Activated T-cell treated with anti-CD3 and anti-CD28 coated beads, Interleukin-2, amount 50 U/mL, for 72 hours (primary cell): ENCODE results near the gene GNRH2. TPM values are rescaled to one million over a fixed set of nuclear protein-coding genes. Genes with fewer than 3 reads are reported as not detected.

Experiments used
- ATAC-seq, 2 donors: fragments of 150-1000 bp; cut with Tn5 transposase; replicated peaks in 1 of 2; 2 replicates each; pipeline ENCODE4 v1.10.0; 2021; ENCODE audit warnings: moderate library complexity in 2 of 2, mild to moderate bottlenecking in 1 of 2
- DNase-seq, 2 donors: peaks; one replicate each; pipeline ENCODE4 v3.0.0; 2021 to 2022; ENCODE audit warnings: mixed read lengths in 1 of 2
- H3K27ac Mint-ChIP-seq: one replicate; pipeline ENCODE4 v1.8.0; 2022; ENCODE audit warnings: mild to moderate bottlenecking, moderate library complexity, mixed read lengths
- H3K27me3 Mint-ChIP-seq: one replicate; pipeline ENCODE4 v1.8.0; 2022; ENCODE audit warnings: low read depth, mixed read lengths
- H3K36me3 Mint-ChIP-seq, 2 donors: one replicate each; pipeline ENCODE4 v1.8.0; 2022; ENCODE audit warnings: mixed read lengths in 2 of 2, mild to moderate bottlenecking in 1 of 2; ENCODE audit not compliant: insufficient read depth in 2 of 2
- H3K4me1 Mint-ChIP-seq: one replicate; pipeline ENCODE4 v1.8.0; 2022; ENCODE audit warnings: low read depth, mixed read lengths
- H3K4me3 Mint-ChIP-seq, 2 donors: one replicate each; pipeline ENCODE4 v1.8.0; 2022; ENCODE audit warnings: mild to moderate bottlenecking in 2 of 2, mixed read lengths in 2 of 2, moderate library complexity in 2 of 2
- H3K9me3 Mint-ChIP-seq, 2 donors: one replicate each; pipeline ENCODE4 v1.8.0; 2022; ENCODE audit warnings: mixed read lengths in 2 of 2
- total RNA-seq, 2 donors: library from RNA; stranded (reverse); gene quantifications; one replicate each; pipeline ENCODE4 v1.2.3, GENCODE V29; 2022

The GNRH2 gene
- total RNA-seq, 2 donors from 2014 or later = 5.5 to 87.1 TPM

DNA sequence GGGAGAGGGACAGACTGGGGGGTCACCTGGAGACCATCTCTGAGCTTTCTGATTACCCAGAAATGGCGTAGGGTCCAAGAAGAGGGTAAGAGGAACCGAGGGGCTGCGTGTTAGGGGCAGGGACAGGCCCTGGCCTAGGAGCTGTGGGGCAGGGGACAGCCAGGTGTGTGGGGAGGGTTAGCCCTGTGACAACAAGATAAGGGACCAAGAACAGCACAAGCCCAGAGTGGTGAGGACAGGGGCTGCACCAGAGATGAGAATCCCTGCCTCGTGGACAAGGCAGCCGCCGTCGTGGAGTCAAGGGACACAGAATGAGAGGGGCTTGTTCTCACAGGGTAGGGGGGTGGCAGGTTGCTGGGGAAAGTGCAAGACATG is 41.6 kb downstream of the GNRH2 start:
- DNase-seq (no peak), ATAC-seq (no peak)
- H3K27ac Mint-ChIP-seq = no peak overlapping the region
- no peaks in the 10 kb centered on the region for H3K36me3 Mint-ChIP-seq
- peaks cover 38% of the 10 kb centered on the region for H3K27me3 Mint-ChIP-seq
- peaks cover 11% of the 10 kb centered on the region for H3K4me1 Mint-ChIP-seq
- H3K4me3 Mint-ChIP-seq = no peak overlapping the region
- no peaks in the 10 kb centered on the region for H3K9me3 Mint-ChIP-seq

DNA sequence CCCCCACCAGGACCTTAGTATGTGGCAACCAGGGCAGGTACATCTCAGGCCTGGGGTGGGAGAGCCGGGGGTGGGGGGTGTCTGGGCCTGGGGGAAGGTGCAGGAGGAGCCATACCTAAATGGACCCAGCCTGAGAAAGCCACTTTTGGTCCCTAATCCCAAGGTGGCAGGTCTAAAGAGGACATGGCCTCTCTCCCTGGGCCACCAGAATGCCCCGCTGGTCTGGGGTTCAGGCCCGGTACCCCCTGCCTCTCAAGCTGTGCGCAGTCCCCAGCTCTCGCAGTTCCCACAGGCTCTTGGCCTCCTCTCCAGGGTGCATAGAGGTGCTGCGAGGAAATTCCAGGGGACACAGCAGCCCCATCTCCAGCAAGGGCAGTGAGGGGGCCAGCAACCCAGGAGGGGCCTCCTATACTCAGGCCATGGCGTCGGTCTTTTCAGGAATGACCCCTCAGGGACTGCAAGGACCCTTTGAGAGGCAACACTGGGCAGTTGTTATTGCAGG is 42.2 kb downstream of the GNRH2 start:
- Mint-ChIP-seq H3K27me3 (peaks cover 31% of the 10 kb centered on the region), H3K9me3 (no peaks in the 10 kb centered on the region), H3K4me1 (peaks cover 18% of the 10 kb centered on the region), H3K36me3 (no peaks in the 10 kb centered on the region), H3K27ac (no peak overlapping the region), H3K4me3 (no peak overlapping the region)
- ATAC-seq (no peak), DNase-seq (no peak)

DNA sequence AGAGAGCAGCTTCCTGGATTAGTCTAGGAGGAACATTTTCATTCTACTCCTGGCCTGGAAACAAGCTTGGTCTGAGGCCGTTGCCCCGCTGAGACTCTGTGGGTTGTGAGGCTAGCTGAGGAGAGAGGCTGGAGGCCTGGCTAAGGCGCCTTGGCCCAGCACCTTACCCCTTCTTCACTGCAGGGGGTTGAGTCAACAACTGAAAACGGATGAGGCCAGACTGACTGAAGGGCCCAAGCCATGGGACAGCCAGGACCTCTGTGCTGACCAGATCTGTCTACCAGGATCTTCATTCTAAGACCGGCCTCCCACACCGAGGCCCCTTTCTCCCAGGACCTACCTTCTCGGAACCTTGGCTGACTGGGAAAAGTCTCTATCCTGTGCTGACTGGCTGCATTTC is 44.6 kb downstream of the GNRH2 start:
- no peaks in the 10 kb centered on the region for H3K36me3 Mint-ChIP-seq
- no peak overlapping the region for H3K4me3 Mint-ChIP-seq
- ATAC-seq (no peak), DNase-seq (no peak)
- no peaks in the 10 kb centered on the region for H3K9me3 Mint-ChIP-seq
- H3K27me3 Mint-ChIP-seq = peaks cover 13% of the 10 kb centered on the region
- peaks cover 21% of the 10 kb centered on the region for H3K4me1 Mint-ChIP-seq
- no peak overlapping the region for H3K27ac Mint-ChIP-seq

GRCh38 chr20:3090565-3090964 is 47.1 kb downstream of the GNRH2 start:
- no peaks in the 10 kb centered on the region for H3K36me3 Mint-ChIP-seq
- no peak overlapping the region for H3K4me3 Mint-ChIP-seq
- no peaks in the 10 kb centered on the region for H3K27me3 Mint-ChIP-seq
- H3K4me1 Mint-ChIP-seq = peaks cover 16% of the 10 kb centered on the region
- ATAC-seq (no peak), DNase-seq (no peak)
- H3K9me3 Mint-ChIP-seq = no peaks in the 10 kb centered on the region
- H3K27ac Mint-ChIP-seq = no peak overlapping the region

DNA sequence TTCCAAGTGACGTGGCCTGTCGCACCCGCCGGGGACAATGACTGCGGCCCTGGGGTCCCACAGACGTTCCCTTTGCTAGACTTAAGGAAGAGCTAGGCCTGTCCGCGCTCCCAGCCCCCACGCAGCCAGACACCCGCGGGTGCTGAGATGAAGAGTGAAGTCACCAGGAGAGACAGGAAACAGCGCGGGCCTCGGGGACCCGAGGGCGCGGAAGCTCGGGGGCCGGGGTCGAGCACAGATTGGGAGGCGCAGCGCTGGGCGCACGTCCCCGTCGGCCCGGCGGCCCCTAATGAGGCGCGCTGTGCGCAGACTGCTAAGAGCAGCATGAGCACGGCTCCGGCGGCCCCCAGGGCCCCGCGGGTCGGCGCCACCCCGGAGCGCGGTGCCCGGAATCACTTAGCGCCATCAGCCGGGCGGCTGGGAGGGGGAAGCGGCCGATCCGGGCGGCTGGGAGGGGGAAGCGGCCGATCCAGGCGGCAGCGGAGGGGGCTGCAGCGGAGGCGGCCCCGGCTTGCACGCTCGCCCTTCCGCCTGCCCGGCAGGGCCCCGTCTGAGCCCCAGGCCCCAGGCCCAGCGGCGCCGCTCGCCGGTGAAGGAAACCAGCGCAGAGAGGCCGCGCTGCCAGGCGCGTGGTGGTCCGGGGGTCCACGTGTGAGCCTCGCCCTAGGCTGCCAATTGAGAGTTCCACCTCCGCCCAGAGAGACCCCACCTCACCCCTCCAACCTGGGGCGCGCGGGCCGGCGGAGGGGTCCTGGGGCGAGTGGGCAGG is 49.4 kb downstream of the GNRH2 start:
- H3K27ac Mint-ChIP-seq = peak overlapping the region; percentile 64
- DNase-seq (peak; percentile 52 to 57), ATAC-seq (peak; percentile 69 to 76)
- no peaks in the 10 kb centered on the region for H3K36me3 Mint-ChIP-seq
- no peaks in the 10 kb centered on the region for H3K27me3 Mint-ChIP-seq
- H3K4me1 Mint-ChIP-seq = peaks cover 16% of the 10 kb centered on the region
- peak overlapping the region; percentile 83 to 86 for H3K4me3 Mint-ChIP-seq
- no peaks in the 10 kb centered on the region for H3K9me3 Mint-ChIP-seq

DNA sequence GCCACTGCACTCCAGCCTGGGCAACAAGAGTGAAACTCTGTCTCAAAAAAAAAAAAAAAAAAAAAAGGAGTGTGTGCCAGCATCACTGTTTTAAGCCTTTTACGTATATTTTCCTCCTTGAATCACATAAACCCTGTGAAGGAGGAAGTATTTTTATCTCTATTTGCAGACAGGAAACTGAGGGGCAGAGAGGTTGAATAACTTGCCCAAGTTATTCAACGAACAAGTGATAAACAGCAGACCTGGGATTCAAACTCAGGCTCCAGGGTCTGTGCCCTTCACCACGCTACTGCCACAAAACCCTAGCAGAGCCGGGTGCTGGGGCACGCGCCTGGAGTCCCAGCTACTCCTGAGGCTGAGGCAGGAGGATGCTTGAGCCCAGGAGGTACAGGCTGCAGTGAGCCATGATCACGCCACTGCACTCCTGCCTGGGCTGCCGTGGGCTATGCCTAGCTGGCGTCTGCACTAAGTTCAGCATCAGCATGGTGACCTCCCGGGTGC is 50.5 kb downstream of the GNRH2 start:
- H3K27ac Mint-ChIP-seq = no peak overlapping the region
- H3K9me3 Mint-ChIP-seq = no peaks in the 10 kb centered on the region
- no peaks in the 10 kb centered on the region for H3K27me3 Mint-ChIP-seq
- H3K4me1 Mint-ChIP-seq = peaks cover 16% of the 10 kb centered on the region
- peak; percentile 15 to 16 for ATAC-seq
- H3K36me3 Mint-ChIP-seq = no peaks in the 10 kb centered on the region
- DNase-seq = no peak
- peak overlapping the region; percentile 16 to 52 for H3K4me3 Mint-ChIP-seq

GRCh38 chr20:3094848-3095629 is 51.6 kb downstream of the GNRH2 start:
- peak overlapping the region in 1 of 2 donors; percentile 8 for H3K4me3 Mint-ChIP-seq
- no peaks in the 10 kb centered on the region for H3K27me3 Mint-ChIP-seq
- H3K36me3 Mint-ChIP-seq = no peaks in the 10 kb centered on the region
- H3K9me3 Mint-ChIP-seq = no peaks in the 10 kb centered on the region
- peaks cover 14% of the 10 kb centered on the region for H3K4me1 Mint-ChIP-seq
- no peak overlapping the region for H3K27ac Mint-ChIP-seq
- ATAC-seq (no peak), DNase-seq (no peak)

Other genes with a start within 250 kb of the GNRH2 start
- 1 to 10 TPM; 4.0 to 4.4 TPM for gene CPXM1, start 243.0 kb upstream of the GNRH2 start, total RNA-seq
- gene C20orf141, start 228.6 kb upstream of the GNRH2 start, total RNA-seq = not detected
- gene TMEM239, start 227.3 kb upstream of the GNRH2 start, total RNA-seq = not detected
- gene PCED1A, start 203.0 kb upstream of the GNRH2 start, total RNA-seq = 10 to 100 TPM; 52.8 to 58.9 TPM
- 10 to 100 TPM; 54.3 to 60.7 TPM for gene VPS16, start 202.9 kb upstream of the GNRH2 start, total RNA-seq
- 10 to 100 TPM; 81.2 to 85.9 TPM for gene PTPRA, start 170.1 kb upstream of the GNRH2 start, total RNA-seq
- 100 to 1,000 TPM; 100 to 155 TPM for gene MRPS26, start 2.4 kb downstream of the GNRH2 start, total RNA-seq
- gene OXT, start 28.0 kb downstream of the GNRH2 start, total RNA-seq = 1 to 10 TPM; 1.2 to 1.8 TPM
- gene AVP, start 41.1 kb downstream of the GNRH2 start, total RNA-seq = not detected
- 10 to 100 TPM; 22.1 to 22.6 TPM for gene FASTKD5, start 116.2 kb downstream of the GNRH2 start, total RNA-seq
- 1 to 10 TPM; 7.8 to 9.6 TPM for gene UBOX5, start 116.2 kb downstream of the GNRH2 start, total RNA-seq
- gene LZTS3, start 129.9 kb downstream of the GNRH2 start, total RNA-seq = 1 to 10 TPM; 3.1 to 3.5 TPM
- gene DDRGK1, start 161.1 kb downstream of the GNRH2 start, total RNA-seq = 10 to 100 TPM; 83.6 to 89.3 TPM
- 10 to 100 TPM; 66.0 to 67.0 TPM for gene ITPA, start 165.9 kb downstream of the GNRH2 start, total RNA-seq
- gene SLC4A11, start 195.6 kb downstream of the GNRH2 start, total RNA-seq = 1 to 10 TPM in 1 of 2 donors, under 1 TPM in 1; 0.53 to 1.9 TPM